ENCODE results near the gene PPM1L. TPM values are rescaled to one million over a fixed set of nuclear protein-coding genes. Genes with fewer than 3 reads are reported as not detected.

PPM1L gene
- total and polyA plus RNA-seq, 10 of the 15 experiments (the other 5 are each of a cell fraction or from before 2014, with no cell fraction given) = under 0.01 to 0.33 (median 0.06) TPM; not detected in 1

- no peak for TF ChIP-seq BCLAF1 (IDR thresholded peaks at IDR 0.05)
- no peak for TF ChIP-seq CEBPZ (IDR thresholded peaks at IDR 0.05; ENCODE audit: low read depth, low read length)
- no peak for TF ChIP-seq NFYB (IDR thresholded peaks at IDR 0.05; ENCODE audit: insufficient read depth, low read depth, low read length)
- no peak for TF ChIP-seq RAD21 (IDR thresholded peaks at IDR 0.05; ENCODE audit: insufficient read depth, low read depth, low read length)
- no peak for TF ChIP-seq TBL1XR1 (IDR thresholded peaks at IDR 0.05; ENCODE audit: low read depth, low read length)
- TF ChIP-seq HSF1 (IDR thresholded peaks at IDR 0.05; ENCODE audit: low read depth, low read length) = no peak
- no peak for TF ChIP-seq CTCF (IDR thresholded peaks at IDR 0.05 in 2 of 3, conservative IDR thresholded peaks at IDR 0.05 in 1 of 3; ENCODE audit: control insufficient read depth in 2 of 3, extremely low read depth in 1 of 3, insufficient read depth in 1 of 3, low read depth in 3 of 3, low read length in 3 of 3)
- TF ChIP-seq CREM (IDR thresholded peaks at IDR 0.05; ENCODE audit: low read depth) = peak; percentile 75
- no peak for TF ChIP-seq ZBTB33 (IDR thresholded peaks at IDR 0.05)
- TF ChIP-seq SREBF2 (IDR thresholded peaks at IDR 0.05; ENCODE audit: low read length) = no peak
- peak; percentile 79; the same call in 1 of the 2 replicates for TF ChIP-seq PAX5 (IDR thresholded peaks at IDR 0.05; ENCODE audit: borderline replicate concordance, low read depth, low read length)
- no peak for TF ChIP-seq KDM1A (IDR thresholded peaks at IDR 0.05; ENCODE audit: borderline replicate concordance)
- peak; percentile 74; the same call in 1 of the 2 replicates for TF ChIP-seq FOXM1 (IDR thresholded peaks at IDR 0.05; ENCODE audit: low read depth, low read length)
- TF ChIP-seq DPF2 (IDR thresholded peaks at IDR 0.05) = peak; percentile 89
- no peak for TF ChIP-seq CHD1 (IDR thresholded peaks at IDR 0.05; ENCODE audit: low read depth, low read length)
- TF ChIP-seq MYB (IDR thresholded peaks at IDR 0.05; ENCODE audit: borderline replicate concordance, low read depth, low read length) = no peak
- TF ChIP-seq RAD51 (IDR thresholded peaks at IDR 0.05) = peak; percentile 78; the same call in 1 of the 2 replicates
- peak; percentile 92; the same call in 1 of the 2 replicates for TF ChIP-seq MTA3 (IDR thresholded peaks at IDR 0.05; ENCODE audit: borderline replicate concordance, low read length)
Observed at GRCh38 chr3:161069511-161070251, 313.6 kb downstream of the PPM1L start (continued).

Measured in GM12878 (cell line).